ENCODE results near the gene EMILIN3.

Gene EMILIN3

DNA sequence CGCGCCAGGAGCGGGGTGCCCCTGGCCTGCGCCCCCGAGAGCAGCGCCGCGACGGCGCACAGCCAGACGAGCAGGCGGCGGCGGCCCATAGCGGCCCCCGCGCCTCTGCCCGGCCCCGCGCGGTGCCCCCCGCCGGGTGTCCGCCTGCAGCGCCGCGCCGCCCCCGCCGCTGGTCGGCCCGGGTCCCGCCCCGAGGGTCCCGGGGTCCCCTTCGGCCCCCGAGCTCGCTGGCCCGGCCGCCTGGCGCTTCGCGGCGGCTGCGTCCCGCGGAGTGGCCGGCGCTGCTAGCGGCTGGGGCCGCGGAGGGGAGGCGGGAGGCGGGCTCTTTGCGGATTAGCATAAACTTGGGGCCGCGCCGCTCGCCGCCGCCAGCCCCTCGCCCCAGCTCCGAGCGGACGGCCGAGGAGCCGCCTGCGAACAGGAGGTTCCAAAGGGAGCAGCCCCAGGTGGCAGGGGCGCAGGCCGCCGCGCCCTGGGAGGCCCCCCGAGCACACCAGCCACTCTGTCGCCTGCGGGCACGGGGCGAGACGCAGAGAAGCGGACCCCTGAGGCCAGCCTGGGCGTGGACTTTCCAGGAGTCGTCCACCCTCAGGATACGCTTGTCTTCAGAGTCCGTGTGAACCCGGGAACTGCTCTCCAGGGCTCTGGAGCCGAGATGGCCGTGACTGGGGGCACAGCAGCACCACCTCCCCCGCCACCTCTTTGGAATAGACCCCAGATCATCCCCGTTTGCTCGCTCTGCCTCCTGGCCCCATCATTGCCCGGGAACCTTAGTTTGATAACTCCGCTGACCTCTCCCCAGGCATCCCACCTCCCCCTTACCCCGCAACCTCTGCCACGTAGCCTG, at the start of gene EMILIN3:
Gene EMILIN3 (minus strand): TSS at position 273 of the 847 bp plus-strand sequence. CDS start 184 bp downstream, at position 89.
- no peak for TF ChIP-seq CTCF (IDR thresholded peaks at IDR 0.05)
- H3K4me3 ChIP-seq (ENCODE audit: low read depth in 1 of 2, low read length in 1 of 2), result no peak within 1 kb of the TSS

GRCh38 chr20:41415191-41415590, 48.6 kb upstream of the EMILIN3 start:
- H3K27me3 ChIP-seq, result no peaks in the 10 kb centered on the region
- H3K9me3 ChIP-seq, result no peaks in the 10 kb centered on the region
- H3K4me1 ChIP-seq (ENCODE audit: control insufficient read depth in 1 of 2, insufficient read depth in 1 of 2, low read depth in 1 of 2, low read length in 1 of 2), result no peaks in the 10 kb centered on the region
- TF ChIP-seq CTCF (IDR thresholded peaks at IDR 0.05), result no peak
- H3K4me3 ChIP-seq (ENCODE audit: low read depth in 1 of 2, low read length in 1 of 2), result no peak overlapping the region
- no peak overlapping the region for H3K27ac ChIP-seq
- H3K36me3 ChIP-seq, result peaks cover 79% of the 10 kb centered on the region

More for the DNA sequence above, at the start of gene EMILIN3:
- Histone ChIP-seq H3K27me3 (peaks cover 82% of the 10 kb centered on the region), H3K36me3 (no peaks in the 10 kb centered on the region), H3K27ac (no peak within 1 kb of the TSS), H3K4me1 (ENCODE audit: control insufficient read depth in 1 of 2, insufficient read depth in 1 of 2, low read depth in 1 of 2, low read length in 1 of 2) (no peaks in the 10 kb centered on the region), H3K9me3 (no peaks in the 10 kb centered on the region)

- no peaks in the 10 kb centered on the region for H3K27me3 ChIP-seq
- H3K4me1 ChIP-seq (ENCODE audit: control insufficient read depth in 1 of 2, insufficient read depth in 1 of 2, low read depth in 1 of 2, low read length in 1 of 2), result no peaks in the 10 kb centered on the region
- peaks cover 84% of the 10 kb centered on the region for H3K36me3 ChIP-seq
- H3K27ac ChIP-seq, result no peak overlapping the region
- no peaks in the 10 kb centered on the region for H3K9me3 ChIP-seq
- no peak overlapping the region for H3K4me3 ChIP-seq (ENCODE audit: low read depth in 1 of 2, low read length in 1 of 2)
- no peak for TF ChIP-seq CTCF (IDR thresholded peaks at IDR 0.05)
These were observed 46.6 kb upstream of the EMILIN3 start for GRCh38 chr20:41413169-41413568.

DNA sequence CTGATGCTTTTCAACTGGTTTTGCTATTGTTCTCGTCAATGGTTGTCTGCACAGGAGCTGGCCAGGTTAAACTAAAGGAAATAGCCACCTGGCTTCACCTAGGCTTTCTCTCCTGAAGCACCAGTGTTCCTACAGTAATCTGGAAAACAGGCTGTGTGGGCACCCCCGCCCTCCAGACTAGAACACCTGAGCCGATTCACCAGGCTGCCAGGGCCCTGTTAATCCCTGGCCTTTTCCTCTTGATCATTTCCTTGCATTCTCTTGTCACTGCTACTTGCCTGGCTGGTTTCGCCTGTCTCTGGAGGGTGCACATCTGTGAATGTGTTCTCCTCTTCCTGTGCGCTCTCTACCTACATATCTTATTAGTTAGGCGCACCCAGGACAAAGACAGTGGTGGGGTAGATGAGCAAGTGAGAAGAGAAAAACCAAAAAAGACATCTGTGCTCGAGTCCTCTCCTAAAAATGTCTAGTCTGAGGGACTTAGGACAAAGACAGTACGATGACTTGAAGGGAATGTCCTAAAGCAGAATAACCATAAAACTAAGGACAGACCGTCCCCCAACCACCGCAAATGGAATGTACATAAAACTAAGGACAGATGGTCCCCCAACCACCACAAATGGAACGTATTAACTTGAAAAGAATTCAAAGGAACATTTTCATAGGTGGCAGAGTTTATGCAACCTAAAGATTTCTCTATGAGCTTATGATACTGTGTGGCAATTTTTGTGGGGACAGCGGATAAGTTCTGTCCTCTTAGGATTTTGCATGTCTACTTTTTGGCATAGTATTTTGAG, 45.9 kb upstream of the EMILIN3 start:
- no peak for TF ChIP-seq CTCF (IDR thresholded peaks at IDR 0.05)
- H3K27ac ChIP-seq, result no peak overlapping the region
- H3K4me3 ChIP-seq (ENCODE audit: low read depth in 1 of 2, low read length in 1 of 2), result no peak overlapping the region
- no peaks in the 10 kb centered on the region for H3K9me3 ChIP-seq
- no peaks in the 10 kb centered on the region for H3K4me1 ChIP-seq (ENCODE audit: control insufficient read depth in 1 of 2, insufficient read depth in 1 of 2, low read depth in 1 of 2, low read length in 1 of 2)
- H3K27me3 ChIP-seq, result no peaks in the 10 kb centered on the region
- peaks cover 86% of the 10 kb centered on the region for H3K36me3 ChIP-seq

- H3K36me3 ChIP-seq, result peaks cover 87% of the 10 kb centered on the region
These were observed 44.8 kb upstream of the EMILIN3 start for GRCh38 chr20:41411391-41411847.

More at GRCh38 chr20:41411391-41411847, 44.8 kb upstream of the EMILIN3 start:
- H3K27me3 ChIP-seq, result no peaks in the 10 kb centered on the region
- H3K4me3 ChIP-seq (ENCODE audit: low read depth in 1 of 2, low read length in 1 of 2), result no peak overlapping the region
- TF ChIP-seq CTCF (IDR thresholded peaks at IDR 0.05), result no peak
- no peaks in the 10 kb centered on the region for H3K9me3 ChIP-seq
- no peak overlapping the region for H3K27ac ChIP-seq
- no peaks in the 10 kb centered on the region for H3K4me1 ChIP-seq (ENCODE audit: control insufficient read depth in 1 of 2, insufficient read depth in 1 of 2, low read depth in 1 of 2, low read length in 1 of 2)

Measured in neutrophil (primary cell).